Measurements from ENCODE around the gene NAV2. TPM values are rescaled to one million over a fixed set of nuclear protein-coding genes. Genes with fewer than 3 reads are reported as not detected.

NAV2 gene
- total and polyA plus RNA-seq, 4 experiments from 2014 or later: 1.1 to 6.2 (median 4.2) TPM; not detected in 1

- H3K4me3 ChIP-seq (ENCODE audit: low read length in 2 of 2): no peak overlapping the region
- H3K4me1 ChIP-seq (ENCODE audit: insufficient read depth, low read length): no peaks in the 10 kb centered on the region
- no peaks in the 10 kb centered on the region for H3K27me3 Mint-ChIP-seq
- H3K4me1 Mint-ChIP-seq: no peaks in the 10 kb centered on the region
- H3K4me3 Mint-ChIP-seq: no peak overlapping the region
- no peaks in the 10 kb centered on the region for H3K27me3 ChIP-seq (ENCODE audit: insufficient read depth, low read length)
- H3K9me3 ChIP-seq (ENCODE audit: control insufficient read depth in 1 of 2, low read length in 2 of 2): no peaks in the 10 kb centered on the region
- H3K9me3 Mint-ChIP-seq: no peaks in the 10 kb centered on the region
- H3K27ac Mint-ChIP-seq: no peak overlapping the region
- POLR2A ChIA-PET (ENCODE audit: partially characterized antibody): no interaction called here
- intact Hi-C loops (cut with micrococcal nuclease): no loop called here
- H3K27ac ChIP-seq (ENCODE audit: low read depth, low read length): no peak overlapping the region
- CTCF ChIA-PET (ENCODE audit: partially characterized antibody): no interaction called here
- H3K36me3 ChIP-seq (ENCODE audit: insufficient read depth, low read length): no peaks in the 10 kb centered on the region
- H3K36me3 Mint-ChIP-seq: no peaks in the 10 kb centered on the region
- no peak for DNase-seq
Observed at GRCh38 chr11:19878520-19878919, 165.9 kb downstream of the NAV2 start.

GRCh38 chr11:19879307-19880087, 166.9 kb downstream of the NAV2 start:
- Mint-ChIP-seq H3K9me3 (no peaks in the 10 kb centered on the region), H3K27ac (no peak overlapping the region), H3K36me3 (no peaks in the 10 kb centered on the region), H3K4me1 (no peaks in the 10 kb centered on the region), H3K27me3 (no peaks in the 10 kb centered on the region), H3K4me3 (no peak overlapping the region)
- ChIA-PET POLR2A (ENCODE audit: partially characterized antibody) (no interaction called here), CTCF (ENCODE audit: partially characterized antibody) (no interaction called here)
- Histone ChIP-seq H3K4me3 (ENCODE audit: low read length in 2 of 2) (no peak overlapping the region), H3K27ac (ENCODE audit: low read depth, low read length) (no peak overlapping the region), H3K9me3 (ENCODE audit: control insufficient read depth in 1 of 2, low read length in 2 of 2) (no peaks in the 10 kb centered on the region), H3K4me1 (ENCODE audit: insufficient read depth, low read length) (no peaks in the 10 kb centered on the region), H3K36me3 (ENCODE audit: insufficient read depth, low read length) (no peaks in the 10 kb centered on the region), H3K27me3 (ENCODE audit: insufficient read depth, low read length) (no peaks in the 10 kb centered on the region)
- intact Hi-C loops (cut with micrococcal nuclease): no loop called here
- no peak for DNase-seq

GRCh38 chr11:19880088-19880345, 167.4 kb downstream of the NAV2 start:
- H3K4me1 ChIP-seq (ENCODE audit: insufficient read depth, low read length): no peaks in the 10 kb centered on the region
- Mint-ChIP-seq H3K4me1 (no peaks in the 10 kb centered on the region), H3K27me3 (no peaks in the 10 kb centered on the region), H3K36me3 (no peaks in the 10 kb centered on the region), H3K9me3 (no peaks in the 10 kb centered on the region), H3K4me3 (no peak overlapping the region), H3K27ac (no peak overlapping the region)
- ChIA-PET POLR2A (ENCODE audit: partially characterized antibody) (no interaction called here), CTCF (ENCODE audit: partially characterized antibody) (no interaction called here)
- no peaks in the 10 kb centered on the region for H3K9me3 ChIP-seq (ENCODE audit: control insufficient read depth in 1 of 2, low read length in 2 of 2)
- no peak overlapping the region for H3K27ac ChIP-seq (ENCODE audit: low read depth, low read length)
- DNase-seq: no peak
- no peaks in the 10 kb centered on the region for H3K36me3 ChIP-seq (ENCODE audit: insufficient read depth, low read length)
- H3K27me3 ChIP-seq (ENCODE audit: insufficient read depth, low read length): no peaks in the 10 kb centered on the region
- intact Hi-C loops (cut with micrococcal nuclease): no loop called here
- no peak overlapping the region for H3K4me3 ChIP-seq (ENCODE audit: low read length in 2 of 2)

GRCh38 chr11:19881177-19881576, 168.5 kb downstream of the NAV2 start:
- H3K4me1 Mint-ChIP-seq: no peaks in the 10 kb centered on the region
- H3K4me1 ChIP-seq (ENCODE audit: insufficient read depth, low read length): no peaks in the 10 kb centered on the region
- H3K9me3 Mint-ChIP-seq: no peaks in the 10 kb centered on the region
- H3K4me3 ChIP-seq (ENCODE audit: low read length in 2 of 2): no peak overlapping the region
- no peaks in the 10 kb centered on the region for H3K27me3 ChIP-seq (ENCODE audit: insufficient read depth, low read length)
- no peaks in the 10 kb centered on the region for H3K9me3 ChIP-seq (ENCODE audit: control insufficient read depth in 1 of 2, low read length in 2 of 2)
- no peak overlapping the region for H3K27ac Mint-ChIP-seq
- ChIA-PET POLR2A (ENCODE audit: partially characterized antibody) (no interaction called here), CTCF (ENCODE audit: partially characterized antibody) (no interaction called here)
- H3K36me3 ChIP-seq (ENCODE audit: insufficient read depth, low read length): no peaks in the 10 kb centered on the region
- H3K36me3 Mint-ChIP-seq: no peaks in the 10 kb centered on the region
- DNase-seq: no peak
- H3K4me3 Mint-ChIP-seq: no peak overlapping the region
- H3K27me3 Mint-ChIP-seq: no peaks in the 10 kb centered on the region
- intact Hi-C loops (cut with micrococcal nuclease): no loop called here
- H3K27ac ChIP-seq (ENCODE audit: low read depth, low read length): no peak overlapping the region

DNA sequence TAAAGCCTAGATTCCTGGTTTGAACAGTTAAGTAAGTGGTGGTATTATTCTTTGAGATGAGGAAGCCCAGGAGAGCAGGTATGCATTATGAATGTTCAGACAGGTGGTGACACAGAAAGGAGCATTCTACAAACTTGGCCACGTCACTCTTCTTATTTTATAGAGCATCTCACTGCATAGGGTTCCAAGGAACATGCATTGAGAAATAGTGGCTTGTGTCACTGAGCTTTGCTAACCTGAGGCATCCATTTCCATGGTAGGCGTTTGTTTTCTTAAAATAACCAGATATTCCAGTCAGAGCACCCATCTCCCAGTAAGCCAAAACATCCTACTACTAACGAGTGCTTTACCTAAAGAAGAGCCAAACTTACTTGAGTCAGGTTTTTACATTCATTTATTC, 169.7 kb downstream of the NAV2 start:
- no peaks in the 10 kb centered on the region for H3K27me3 ChIP-seq (ENCODE audit: insufficient read depth, low read length)
- no peaks in the 10 kb centered on the region for H3K9me3 ChIP-seq (ENCODE audit: control insufficient read depth in 1 of 2, low read length in 2 of 2)
- CTCF ChIA-PET (ENCODE audit: partially characterized antibody): no interaction called here
- Mint-ChIP-seq H3K4me3 (no peak overlapping the region), H3K27ac (no peak overlapping the region), H3K36me3 (no peaks in the 10 kb centered on the region), H3K27me3 (no peaks in the 10 kb centered on the region), H3K9me3 (no peaks in the 10 kb centered on the region), H3K4me1 (no peaks in the 10 kb centered on the region)
- H3K4me1 ChIP-seq (ENCODE audit: insufficient read depth, low read length): no peaks in the 10 kb centered on the region
- no peaks in the 10 kb centered on the region for H3K36me3 ChIP-seq (ENCODE audit: insufficient read depth, low read length)
- no peak for DNase-seq
- POLR2A ChIA-PET (ENCODE audit: partially characterized antibody): no interaction called here
- intact Hi-C loops (cut with micrococcal nuclease): no loop called here
- H3K27ac ChIP-seq (ENCODE audit: low read depth, low read length): no peak overlapping the region
- H3K4me3 ChIP-seq (ENCODE audit: low read length in 2 of 2): no peak overlapping the region

DNA sequence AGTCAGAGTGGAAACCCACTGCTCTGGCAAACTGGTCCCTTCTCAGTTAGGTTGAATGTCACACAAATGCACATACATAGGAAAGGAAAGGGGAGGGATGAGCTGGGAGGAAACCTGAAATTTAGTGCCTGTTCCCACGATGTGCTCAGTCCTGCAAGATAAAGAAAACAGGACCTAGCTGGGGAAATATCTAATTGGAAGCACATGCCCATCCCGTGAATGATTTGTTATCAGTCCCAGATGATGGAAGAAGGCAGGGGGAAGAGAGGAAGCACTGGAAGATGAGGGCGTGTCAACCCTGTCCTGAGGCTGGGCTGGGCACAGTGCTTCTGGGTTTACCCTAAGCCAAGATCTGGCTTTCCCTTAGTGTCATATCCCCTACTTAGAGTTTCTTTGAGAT, 173.9 kb downstream of the NAV2 start:
- no peak for DNase-seq
- POLR2A ChIA-PET (ENCODE audit: partially characterized antibody): no interaction called here
- H3K36me3 ChIP-seq (ENCODE audit: insufficient read depth, low read length): no peaks in the 10 kb centered on the region
- Mint-ChIP-seq H3K4me3 (no peak overlapping the region), H3K36me3 (no peaks in the 10 kb centered on the region), H3K9me3 (peaks cover 0 to 2% (median 0%) of the 10 kb centered on the region in 8 donors), H3K27ac (peak overlapping the region in 1 of 7 donors; percentile 21), H3K27me3 (no peaks in the 10 kb centered on the region), H3K4me1 (no peaks in the 10 kb centered on the region)
- H3K27me3 ChIP-seq (ENCODE audit: insufficient read depth, low read length): no peaks in the 10 kb centered on the region
- H3K4me3 ChIP-seq (ENCODE audit: low read length in 2 of 2): no peak overlapping the region
- H3K27ac ChIP-seq (ENCODE audit: low read depth, low read length): no peak overlapping the region
- no peaks in the 10 kb centered on the region for H3K4me1 ChIP-seq (ENCODE audit: insufficient read depth, low read length)
- intact Hi-C loops (cut with micrococcal nuclease): no loop called here
- CTCF ChIA-PET (ENCODE audit: partially characterized antibody): no interaction called here
- H3K9me3 ChIP-seq (ENCODE audit: control insufficient read depth in 1 of 2, low read length in 2 of 2): no peaks in the 10 kb centered on the region

- Mint-ChIP-seq H3K4me1 (no peaks in the 10 kb centered on the region), H3K27ac (no peak overlapping the region), H3K9me3 (peaks cover 0 to 3% (median 0%) of the 10 kb centered on the region in 8 donors), H3K36me3 (no peaks in the 10 kb centered on the region), H3K27me3 (no peaks in the 10 kb centered on the region), H3K4me3 (no peak overlapping the region)
- intact Hi-C loops (cut with micrococcal nuclease): no loop called here
- H3K4me3 ChIP-seq (ENCODE audit: low read length in 2 of 2): no peak overlapping the region
- no peak for DNase-seq
- H3K9me3 ChIP-seq (ENCODE audit: control insufficient read depth in 1 of 2, low read length in 2 of 2): no peaks in the 10 kb centered on the region
- H3K27me3 ChIP-seq (ENCODE audit: insufficient read depth, low read length): no peaks in the 10 kb centered on the region
- H3K27ac ChIP-seq (ENCODE audit: low read depth, low read length): no peak overlapping the region
- ChIA-PET POLR2A (ENCODE audit: partially characterized antibody) (no interaction called here), CTCF (ENCODE audit: partially characterized antibody) (interaction anchor here (1.5 kb wide), 1 partner anchor 16 kb away, joined by 4 read pairs; no protein-coding TSS in a partner anchor)
- no peaks in the 10 kb centered on the region for H3K36me3 ChIP-seq (ENCODE audit: insufficient read depth, low read length)
- no peaks in the 10 kb centered on the region for H3K4me1 ChIP-seq (ENCODE audit: insufficient read depth, low read length)
Observed at GRCh38 chr11:19887842-19888241, 175.2 kb downstream of the NAV2 start.

- H3K4me1 Mint-ChIP-seq: no peaks in the 10 kb centered on the region
- H3K9me3 Mint-ChIP-seq: peaks cover 0 to 3% (median 0%) of the 10 kb centered on the region in 8 donors
- no peaks in the 10 kb centered on the region for H3K36me3 Mint-ChIP-seq
- intact Hi-C loops (cut with micrococcal nuclease): no loop called here
- H3K4me3 Mint-ChIP-seq: no peak overlapping the region
- no peaks in the 10 kb centered on the region for H3K9me3 ChIP-seq (ENCODE audit: control insufficient read depth in 1 of 2, low read length in 2 of 2)
- H3K27ac ChIP-seq (ENCODE audit: low read depth, low read length): no peak overlapping the region
- H3K27me3 Mint-ChIP-seq: peaks cover 0 to 2% of the 10 kb centered on the region in 2 donors
- CTCF ChIA-PET (ENCODE audit: partially characterized antibody): no interaction called here
- H3K36me3 ChIP-seq (ENCODE audit: insufficient read depth, low read length): no peaks in the 10 kb centered on the region
- no peaks in the 10 kb centered on the region for H3K4me1 ChIP-seq (ENCODE audit: insufficient read depth, low read length)
- no peaks in the 10 kb centered on the region for H3K27me3 ChIP-seq (ENCODE audit: insufficient read depth, low read length)
- no peak overlapping the region for H3K4me3 ChIP-seq (ENCODE audit: low read length in 2 of 2)
- DNase-seq: no peak
- H3K27ac Mint-ChIP-seq: no peak overlapping the region
- POLR2A ChIA-PET (ENCODE audit: partially characterized antibody): no interaction called here
Observed at GRCh38 chr11:19889531-19889930, 176.9 kb downstream of the NAV2 start.

Measured in CD4-positive, alpha-beta memory T cell (primary cell).